Mesenteric fat pad (tissue), 1 donor: ENCODE data around the gene ATP5ME. TPM values are rescaled to one million over a fixed set of nuclear protein-coding genes. Genes with fewer than 3 reads are reported as not detected.
"Not testable (repeated sequence)": the region's sequence is repeated elsewhere in the genome, so short reads cannot be mapped to it uniquely, and the experiment has no call there.

Source experiments
- DNase-seq: peaks from one replicate; pipeline ENCODE4 v3.0.0-alpha.2; 2020; ENCODE audit warnings: low spot score
- total RNA-seq: library from RNA; stranded (reverse); fragmentation: NEBNext Ultra II Directional; extraction: Animal tissue kit (Norgen Biotek cat#: 25700); gene quantifications from one replicate; pipeline ENCODE4 v1.2.1, GENCODE V29; 2021
- donor health status: DM: yes; HTN: yes; CAD: no.

The ATP5ME gene
- total RNA-seq, 1 donor from 2014 or later: 210 TPM

DNA sequence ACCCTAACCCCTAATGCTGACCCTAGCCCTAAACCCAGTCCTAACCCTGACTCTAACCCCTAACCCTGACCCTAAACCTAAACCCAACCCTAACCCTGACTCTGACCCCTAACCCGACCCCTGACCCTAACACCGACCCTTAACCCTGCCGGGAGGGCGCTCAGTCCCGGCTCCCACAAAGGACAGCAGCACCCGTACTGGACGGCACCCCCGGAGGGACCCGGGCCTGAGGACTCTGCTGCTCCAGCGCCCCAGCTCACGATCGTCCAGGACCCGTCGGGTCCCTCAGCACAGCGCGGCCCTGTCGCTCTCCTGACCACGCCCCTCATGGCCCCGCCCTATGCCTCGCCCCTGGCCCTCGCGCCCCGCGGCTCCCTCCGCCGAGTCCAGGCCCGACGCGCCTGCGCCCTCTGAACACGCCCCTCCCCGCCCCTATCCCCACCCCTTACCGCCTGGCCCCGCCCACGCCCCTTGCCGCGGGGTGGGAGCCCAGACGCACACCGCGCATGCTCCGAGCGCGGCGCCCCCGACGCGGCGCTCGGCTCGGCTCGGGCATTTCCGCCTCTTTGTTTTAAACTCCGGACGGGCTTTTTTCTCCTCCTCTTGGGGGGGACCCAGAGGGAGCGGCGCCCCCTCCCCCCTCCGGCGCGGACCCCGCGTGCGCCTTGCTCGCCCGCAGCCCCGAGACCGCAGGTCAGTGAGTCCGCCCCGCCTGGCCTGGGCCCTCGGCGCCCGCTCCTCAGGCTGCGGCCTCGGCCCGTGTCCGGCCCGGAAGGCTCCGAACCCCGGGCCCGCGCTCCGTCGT lies 31.4 kb upstream of the ATP5ME start, which contains the start of gene PCGF3:
Gene PCGF3, plus strand, starts transcription at position 555 of the 805 bp plus-strand sequence. CDS start 27,849 bp downstream, outside the sequence.
- peak; percentile 100 for DNase-seq

DNA sequence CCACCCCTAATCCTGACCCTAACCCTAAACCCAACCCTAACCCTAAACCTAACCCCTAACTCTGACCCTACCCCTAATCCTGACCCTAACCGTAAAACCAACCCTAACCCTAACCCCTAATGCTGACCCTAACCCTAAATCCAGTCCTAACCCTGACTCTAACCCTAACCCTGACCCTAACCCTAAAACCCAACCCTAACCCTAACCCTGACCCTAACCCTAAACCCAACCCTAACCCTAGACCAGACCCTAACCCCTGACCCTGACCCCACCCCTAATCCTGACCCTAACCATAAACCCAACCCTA lies 30.8 kb upstream of the ATP5ME start:
- no peak for DNase-seq

DNA sequence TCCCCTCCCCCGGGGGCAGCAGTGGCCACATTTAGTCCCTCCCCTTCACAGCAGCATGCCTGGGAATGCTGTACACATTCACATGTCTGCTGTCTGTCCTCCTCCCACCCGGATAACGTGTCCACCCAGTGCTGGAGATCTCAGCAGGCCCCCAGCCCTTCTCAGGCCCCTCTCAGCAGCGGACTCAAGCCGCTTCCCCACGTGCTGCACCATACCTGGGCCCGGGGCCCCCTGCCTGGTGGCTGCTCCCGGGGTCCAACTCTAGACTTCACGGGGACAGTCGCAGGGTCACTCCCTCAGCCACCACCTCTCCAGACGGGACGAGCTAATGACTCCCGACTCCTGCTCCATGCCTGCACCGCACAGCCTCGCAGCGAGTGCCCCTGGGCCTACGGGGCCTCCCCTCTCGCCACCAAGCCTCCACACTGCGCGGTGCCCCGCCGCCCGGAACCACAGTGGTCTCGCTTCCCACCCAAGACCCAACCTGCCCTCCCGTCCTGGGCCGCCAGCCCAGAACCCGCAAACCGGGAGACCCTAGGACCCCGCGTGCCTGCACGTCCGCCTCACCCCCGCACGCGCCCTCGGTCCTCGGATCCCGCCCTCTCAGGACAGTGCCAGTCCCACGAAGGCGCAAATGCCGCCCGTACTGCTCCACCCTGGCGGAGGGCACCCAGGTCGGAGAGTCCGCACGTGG lies 30.3 kb upstream of the ATP5ME start:
- no peak for DNase-seq

DNA sequence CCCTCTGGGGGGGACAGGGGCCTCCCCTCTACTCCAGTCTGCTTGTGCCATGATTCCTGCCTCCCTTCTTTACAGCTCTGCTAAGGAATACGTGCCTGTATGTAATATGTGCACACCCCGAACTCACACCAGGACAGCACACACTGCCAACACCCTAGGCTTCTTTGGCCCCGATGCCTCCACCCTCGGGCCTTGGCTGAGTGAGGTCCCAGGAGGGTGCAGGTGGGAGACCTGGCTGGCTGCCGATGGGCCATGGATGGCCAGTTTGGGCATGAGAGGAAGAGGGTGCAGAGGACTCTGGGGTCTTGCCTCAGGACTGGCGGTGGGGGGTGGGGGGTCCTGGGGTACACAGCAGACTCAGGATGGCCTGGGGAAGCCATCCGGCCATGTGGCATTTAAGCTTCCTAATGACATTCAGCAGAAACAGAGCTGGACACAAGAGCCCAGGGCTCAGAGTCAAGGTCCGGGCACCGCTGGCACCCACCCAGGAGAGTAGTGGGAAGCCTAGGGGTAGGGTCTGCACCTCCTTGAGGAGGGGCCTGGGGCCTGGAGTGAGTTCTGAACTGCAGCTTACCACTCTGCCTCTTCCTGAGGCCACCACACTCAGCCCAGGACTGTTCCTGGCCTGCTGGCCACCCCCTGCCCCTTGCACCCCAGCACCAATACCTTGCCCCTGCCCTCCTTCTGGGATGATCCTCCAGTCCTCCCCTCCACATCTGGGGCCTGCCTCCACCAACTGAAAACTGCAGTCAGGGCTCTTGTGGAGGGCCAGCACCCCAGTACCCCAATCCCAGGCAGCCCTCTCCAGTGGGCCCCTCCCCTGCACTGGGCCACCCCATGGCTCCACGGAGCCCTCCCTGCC lies 29.5 kb upstream of the ATP5ME start:
- DNase-seq: no peak

DNA sequence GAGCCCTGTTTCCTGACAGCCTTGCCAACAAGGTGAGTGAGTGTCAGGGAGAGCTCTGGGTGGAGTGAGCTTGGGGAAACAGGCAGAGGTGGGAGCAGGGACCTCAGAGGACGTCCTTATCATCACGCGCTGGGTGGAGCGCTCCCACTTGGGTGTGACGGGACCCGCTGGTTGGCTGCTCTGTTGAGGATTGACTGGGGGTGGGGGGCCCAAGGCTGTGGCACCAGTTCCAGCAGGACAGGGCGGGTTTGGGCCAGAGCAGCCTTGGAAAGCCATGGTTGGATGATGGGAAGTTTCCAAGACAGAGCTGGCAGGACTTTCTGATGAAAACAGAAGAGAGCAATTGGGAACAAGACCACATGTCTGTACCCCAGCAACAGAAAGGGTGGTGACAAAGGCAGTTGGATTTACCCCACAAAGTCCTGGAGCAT lies 28.6 kb upstream of the ATP5ME start:
- DNase-seq: no peak

DNA sequence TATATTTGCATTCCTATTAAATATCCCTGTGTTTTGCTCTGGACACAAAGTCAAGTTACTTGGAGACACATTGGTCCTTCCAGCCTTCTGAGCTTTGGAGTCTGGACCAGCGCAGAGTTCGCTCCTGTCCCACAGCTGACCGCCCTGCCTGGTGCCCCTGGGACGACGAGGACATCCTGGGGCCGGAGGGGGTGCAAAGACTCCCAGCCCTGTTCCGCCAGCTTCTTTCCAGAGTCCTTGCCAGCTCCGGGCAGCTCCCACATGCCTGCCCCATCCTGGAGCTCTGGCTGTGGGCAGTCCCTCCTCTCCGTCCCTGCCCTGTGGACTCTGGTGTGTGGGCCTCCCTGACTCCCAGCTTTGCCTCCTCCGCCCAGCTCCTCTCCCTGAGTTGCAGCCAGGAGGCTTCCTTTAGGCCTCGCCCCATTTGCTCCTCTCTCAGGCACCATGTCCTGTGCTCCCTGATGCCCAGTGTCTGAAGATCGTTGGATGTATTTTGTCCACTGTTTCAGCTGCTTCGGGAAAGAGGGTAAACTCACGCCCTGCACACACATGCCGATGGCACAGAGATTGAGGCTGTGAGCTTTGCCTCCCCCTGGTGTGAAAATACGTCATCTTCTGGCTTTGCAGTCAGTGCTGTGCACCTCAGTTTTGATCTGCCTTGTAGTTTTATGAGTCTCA lies 26.6 kb upstream of the ATP5ME start:
- no peak for DNase-seq

DNA sequence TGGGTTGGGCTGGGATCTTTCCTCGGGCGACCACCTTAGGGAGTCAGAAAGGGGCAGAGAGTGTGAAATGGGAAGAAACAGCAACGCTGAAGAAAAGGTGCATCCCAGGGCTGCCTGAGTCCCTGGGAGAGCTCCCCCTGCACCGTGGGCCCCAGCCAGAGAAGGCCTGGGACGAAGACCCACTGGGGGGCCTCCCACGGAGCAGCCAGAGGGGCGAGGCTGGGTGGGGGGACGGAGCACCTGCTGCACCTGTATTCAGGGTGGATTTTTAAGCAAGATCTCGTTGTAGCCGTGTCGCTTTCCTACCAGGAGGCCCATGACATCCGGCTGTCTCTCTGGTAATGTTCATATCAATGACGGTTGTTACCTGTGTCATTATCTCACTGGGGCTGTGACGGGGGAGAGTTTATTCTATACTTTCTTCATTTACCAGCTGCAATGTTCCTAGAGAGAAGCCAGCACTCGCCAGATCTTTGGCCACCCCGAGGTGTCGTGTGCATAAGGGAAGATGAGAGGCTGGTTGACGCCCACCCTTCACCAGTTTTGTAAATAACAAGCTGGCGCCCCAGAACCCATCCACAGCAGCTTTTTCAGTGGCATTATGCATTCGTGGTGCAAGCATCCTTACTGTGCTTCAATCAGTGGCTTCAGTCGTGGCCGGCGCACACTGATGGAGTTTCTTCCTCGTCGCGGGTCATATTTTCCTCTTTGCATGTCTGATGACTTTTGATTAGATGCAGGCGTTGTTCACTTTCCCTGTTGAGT lies 25.9 kb upstream of the ATP5ME start:
- DNase-seq: no peak

DNA sequence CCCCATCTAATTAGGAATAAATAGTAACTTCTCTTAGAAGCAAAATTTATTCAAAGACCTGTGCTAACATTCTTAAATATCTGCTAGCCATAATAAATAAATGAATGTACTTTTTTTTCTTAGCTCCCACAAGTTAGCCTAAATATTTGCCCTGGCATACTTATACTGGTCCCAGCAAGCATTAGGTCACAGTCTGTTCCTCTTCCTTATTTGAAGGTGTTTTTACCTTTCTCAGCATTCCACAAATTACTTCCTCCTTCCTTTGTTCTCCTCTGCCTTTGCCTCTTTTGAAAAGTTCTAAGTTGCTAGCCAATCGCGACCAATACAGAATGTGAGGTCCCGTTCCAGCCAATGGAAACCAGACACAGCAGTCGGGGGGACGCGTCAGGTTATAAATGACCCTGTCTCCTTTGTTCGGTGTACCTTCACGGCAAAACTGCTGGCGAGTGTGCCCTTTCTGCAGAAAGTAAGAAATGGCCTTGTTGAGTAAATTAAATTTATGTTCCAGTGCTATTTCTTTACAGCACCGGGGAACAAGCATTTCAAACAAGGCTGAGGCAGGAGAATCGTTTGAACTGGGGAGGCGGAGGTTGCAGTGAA lies 20.4 kb upstream of the ATP5ME start:
- not testable (repeated sequence) for DNase-seq

DNA sequence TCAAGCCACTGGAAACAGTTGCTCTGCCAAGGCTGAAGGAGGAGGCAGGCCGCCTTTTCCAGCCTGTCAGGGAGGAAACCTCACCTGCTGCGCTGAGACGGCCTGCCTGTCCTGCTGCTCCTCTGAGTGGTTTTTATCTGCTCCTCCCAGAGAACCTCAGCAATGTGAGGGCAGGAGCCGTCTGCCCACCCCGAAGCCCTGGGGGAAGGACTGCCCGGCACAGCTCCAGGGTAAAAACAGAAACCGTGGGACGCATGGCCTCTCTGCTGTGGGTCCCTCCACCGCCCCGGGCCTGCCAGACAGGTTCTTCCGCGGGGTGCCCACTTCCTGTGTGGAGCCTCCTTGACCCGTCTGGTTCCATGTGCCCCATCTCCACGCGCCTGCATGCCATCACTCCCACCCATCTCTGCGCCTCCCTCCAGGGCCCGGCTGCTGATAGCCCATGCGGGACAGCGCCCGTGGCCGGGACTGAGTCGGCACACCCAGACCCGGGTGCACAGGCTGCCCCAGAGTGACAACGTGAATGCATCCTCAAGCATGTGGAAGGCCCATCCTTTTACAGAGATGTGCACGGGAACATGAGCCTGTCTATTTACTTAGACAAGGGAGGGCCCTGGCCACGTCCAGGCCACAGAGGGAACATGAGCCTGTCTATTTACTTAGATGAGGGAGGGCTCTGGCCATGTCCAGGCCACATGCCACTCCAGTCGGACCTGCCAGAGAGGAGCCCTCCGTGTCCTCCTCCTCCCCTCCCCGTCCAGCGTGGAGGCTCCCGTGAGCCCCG lies 18.9 kb upstream of the ATP5ME start:
- DNase-seq: no peak

DNA sequence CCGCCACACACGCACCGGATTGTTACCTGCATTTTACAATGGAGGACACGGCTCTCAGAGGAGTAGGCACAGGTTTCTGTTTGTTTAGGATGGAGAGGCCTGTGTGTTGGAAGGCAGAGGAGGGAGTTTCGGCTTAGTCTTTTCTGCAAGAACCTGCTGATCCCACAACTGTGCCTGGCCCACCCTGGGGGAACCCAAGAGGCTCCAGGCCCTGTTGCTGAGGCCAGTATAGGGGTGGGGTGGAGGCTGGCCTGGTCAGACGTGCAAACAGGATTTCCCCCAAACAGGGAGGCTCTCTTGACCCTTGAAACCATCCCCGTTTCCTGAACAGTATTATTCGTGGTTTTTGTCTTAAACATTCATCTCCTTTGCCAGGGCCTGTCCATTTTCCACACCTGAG lies 15.6 kb upstream of the ATP5ME start:
- no peak for DNase-seq

DNA sequence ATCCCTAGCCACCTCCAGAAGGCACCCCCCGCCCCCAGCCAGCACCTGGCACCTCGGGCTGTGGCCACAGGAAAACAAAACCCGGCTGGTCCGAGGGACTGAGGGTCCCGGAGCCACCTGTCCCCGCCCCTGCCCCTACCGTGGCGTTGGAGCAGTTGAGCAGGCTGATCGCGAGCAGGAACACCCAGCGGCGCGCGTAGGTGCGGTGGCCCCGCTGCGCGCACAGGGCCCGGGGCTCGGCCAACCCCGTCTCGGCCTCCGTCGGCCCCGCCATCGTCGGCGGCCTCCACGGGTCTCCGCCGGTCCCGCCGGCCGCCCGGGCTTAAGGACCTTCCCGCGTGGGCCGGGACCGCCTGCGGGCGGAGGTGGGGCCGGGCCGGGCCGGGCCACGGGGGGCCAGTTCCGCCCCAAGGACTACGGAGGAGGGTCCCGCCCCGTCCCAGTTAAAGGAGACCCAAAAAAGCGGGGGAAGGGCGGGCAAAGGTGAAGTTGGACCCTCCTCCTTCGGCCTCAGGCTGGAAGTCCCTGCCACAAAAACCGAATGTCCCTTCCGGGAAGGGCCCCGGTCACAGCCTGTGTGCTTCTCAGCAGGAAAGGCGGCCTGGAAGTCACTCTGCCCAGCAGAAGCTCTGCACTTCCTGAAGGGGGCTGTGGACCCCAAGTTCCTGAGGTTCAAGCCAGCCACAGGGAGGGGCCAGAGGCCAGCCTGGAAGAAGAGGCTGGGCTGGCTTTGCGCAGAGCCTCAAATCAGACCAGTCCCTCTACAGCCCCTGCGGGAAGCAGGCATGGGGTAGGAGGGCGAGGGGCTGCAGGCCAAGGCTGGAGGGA lies 15.0 kb upstream of the ATP5ME start, which contains the start of gene SLC49A3:
Gene SLC49A3, minus strand, starts transcription at position 298 of the 828 bp plus-strand sequence. Its CDS starts 24 bp downstream, at position 274.
- DNase-seq: no peak

DNA sequence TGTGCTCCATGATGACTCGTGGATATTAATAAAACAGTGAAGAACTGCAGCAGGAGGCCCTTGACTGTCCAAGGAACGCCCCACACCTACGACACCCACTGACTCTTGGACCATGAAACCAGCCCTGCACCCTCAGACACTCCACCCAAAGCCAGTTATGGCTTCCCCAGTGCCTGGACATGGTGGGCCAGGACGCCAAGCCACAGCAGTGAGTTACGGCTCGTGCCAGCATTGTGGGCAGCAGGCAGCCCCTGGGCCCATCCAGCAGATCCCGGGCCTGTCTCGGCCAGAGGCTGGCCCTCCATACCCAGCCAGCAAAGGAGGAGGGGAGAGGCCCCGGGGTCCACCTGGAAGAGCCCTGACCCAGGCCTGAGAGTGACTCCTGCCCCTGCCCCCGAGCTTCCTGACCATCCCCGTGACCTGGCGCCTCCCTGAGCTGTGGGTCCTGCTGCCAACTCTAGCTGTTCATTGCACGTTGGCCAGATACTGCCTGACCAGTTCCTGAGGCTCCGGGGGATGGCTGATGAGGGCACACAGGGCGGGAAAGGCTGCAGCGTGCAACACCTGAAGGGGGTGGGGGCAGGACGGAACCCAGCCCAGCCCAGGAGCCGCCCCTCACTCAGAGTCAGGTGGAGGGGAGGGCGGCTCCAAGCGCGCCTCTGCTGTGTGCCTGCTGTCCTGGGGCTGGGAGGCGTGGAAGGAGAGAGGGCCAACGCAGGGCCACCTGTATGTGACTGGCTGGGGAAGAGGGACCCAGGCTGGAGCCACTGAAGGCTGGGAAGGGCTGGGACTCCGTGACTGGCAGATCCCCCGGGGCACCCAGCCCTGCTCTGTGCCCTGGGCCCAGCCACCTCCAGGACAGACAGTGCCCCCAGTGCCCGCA lies 14.1 kb upstream of the ATP5ME start:
- no peak for DNase-seq

DNA sequence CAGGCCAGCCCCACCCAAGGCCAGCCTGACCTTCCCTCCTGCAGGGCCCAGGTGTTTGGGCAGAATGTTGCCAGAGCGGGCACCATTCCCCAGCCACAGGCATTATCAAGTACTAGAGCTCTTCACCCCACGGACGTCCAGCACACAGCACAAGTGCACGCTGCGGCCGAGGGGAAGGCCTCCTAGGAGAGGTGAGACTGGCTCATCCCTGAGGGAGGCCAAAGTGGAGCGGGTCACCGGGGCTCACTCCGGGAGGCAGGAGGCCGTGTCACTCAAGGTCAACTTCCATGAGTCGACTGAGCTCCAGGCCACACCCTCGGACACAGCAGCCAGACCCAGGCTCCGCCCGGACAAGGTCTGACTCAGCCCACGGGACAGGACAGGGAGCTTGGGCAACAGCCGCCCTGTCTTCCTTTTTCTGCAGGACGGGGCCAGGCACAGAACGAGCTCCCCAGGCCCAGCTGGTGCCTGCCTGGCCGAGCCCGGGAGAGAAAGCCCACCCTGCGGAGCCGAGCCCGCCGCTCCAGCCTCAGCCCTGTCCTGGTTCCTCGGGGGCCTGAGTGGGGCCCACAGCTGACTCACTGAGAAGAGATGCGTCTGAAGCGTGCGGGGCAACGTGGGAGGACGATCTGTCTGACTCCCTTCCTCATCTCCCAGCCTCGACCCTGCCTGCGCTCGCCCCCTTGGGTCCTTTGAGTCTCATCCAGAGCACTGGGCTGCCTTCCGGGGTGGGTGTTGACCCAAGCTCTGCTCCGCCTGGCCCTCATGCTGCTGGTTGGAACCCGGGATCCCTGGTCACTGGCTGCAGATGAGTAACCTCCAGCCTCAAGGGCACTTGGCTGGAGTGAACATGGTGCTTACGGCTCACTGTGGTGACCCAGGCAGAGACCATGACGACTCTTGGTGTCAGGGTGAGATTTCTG lies 13.2 kb upstream of the ATP5ME start:
- peak; percentile 95 for DNase-seq

DNA sequence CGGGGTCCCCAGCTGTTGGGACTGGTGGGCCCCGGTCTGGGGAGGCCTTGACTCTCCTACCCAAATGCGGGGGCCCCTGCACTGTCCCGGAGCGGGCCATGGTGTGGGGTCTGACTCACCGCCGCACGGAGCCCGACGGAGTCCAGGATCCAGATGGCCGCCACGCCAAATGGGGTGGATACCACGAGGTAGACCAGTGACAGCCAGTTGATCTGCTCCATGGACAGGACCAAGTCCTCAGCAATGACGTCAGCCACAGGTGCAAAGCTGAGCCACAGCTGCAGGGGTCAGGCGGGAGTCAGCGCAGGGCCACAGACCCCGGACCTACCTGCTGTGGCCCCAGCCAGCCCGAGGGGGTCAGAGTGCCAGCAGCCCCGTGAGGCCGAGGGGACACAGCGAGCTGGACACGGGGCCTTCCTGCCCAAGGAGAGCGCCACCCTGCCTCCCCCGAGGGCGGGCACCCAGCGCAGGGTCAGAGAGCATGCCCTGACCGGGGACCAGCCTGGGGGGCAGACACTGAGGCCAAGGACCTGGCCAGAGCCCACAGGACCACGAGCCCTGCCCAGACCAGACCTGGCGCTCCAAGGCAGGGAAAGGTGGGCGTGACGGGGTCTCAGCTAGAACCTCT lies 12.5 kb upstream of the ATP5ME start:
- no peak for DNase-seq

DNA sequence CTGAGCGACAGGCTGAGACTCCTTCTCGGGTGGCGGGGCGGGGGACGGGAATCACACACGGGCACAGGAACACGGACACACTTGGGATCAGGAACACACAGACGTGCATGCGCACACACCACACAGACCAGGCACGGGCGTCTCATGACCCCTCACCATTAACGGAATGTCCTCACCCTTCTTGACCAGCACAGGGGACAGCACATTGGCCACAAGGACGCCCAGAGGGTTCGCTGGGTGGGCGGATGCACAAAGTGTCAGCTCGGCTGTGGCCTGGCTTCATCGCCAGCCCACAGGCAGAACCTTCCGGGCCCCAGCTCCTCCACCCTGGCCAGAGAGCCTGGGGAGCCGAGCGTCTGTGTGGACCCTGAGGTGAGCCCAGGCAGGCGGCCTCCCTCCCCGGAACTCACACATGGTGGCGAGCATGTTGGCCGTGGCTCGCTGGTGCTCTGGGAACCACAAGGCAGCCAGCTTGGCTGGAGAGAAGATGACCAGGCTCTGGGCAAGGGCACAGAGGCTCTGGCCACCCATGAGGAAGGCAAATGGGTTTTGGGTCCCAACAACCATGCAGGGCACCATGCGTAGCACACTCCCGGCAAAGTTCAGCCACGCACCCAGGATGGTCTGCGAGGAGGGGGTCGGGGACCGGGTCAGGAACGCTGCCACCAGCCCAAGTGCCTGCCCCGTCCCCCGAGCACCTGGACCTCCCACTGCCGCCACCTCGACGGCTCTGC lies 11.8 kb upstream of the ATP5ME start:
- no peak for DNase-seq
